HEK293 (cell line): ENCODE data around the gene UFC1.

Source experiments
- MEIS1 ChIP-seq: sonication (generic); formaldehyde crosslinking; IDR thresholded peaks from 2 replicates; pipeline ENCODE4 v1.8.1; 2022; ENCODE audit warnings: missing genetic modification reagents, mild to moderate bottlenecking, borderline replicate concordance
- SCRT1 ChIP-seq: fragments of 450-650 bp; formaldehyde crosslinking; IDR thresholded peaks from 2 replicates; pipeline ENCODE4 v1.5.1; 2016; ENCODE audit warnings: missing biosample characterization, missing genetic modification characterization, borderline replicate concordance
- ZNF24 ChIP-seq: fragments of 450-650 bp; formaldehyde crosslinking; IDR thresholded peaks from 2 replicates; pipeline ENCODE4 v1.5.1; 2016; ENCODE audit warnings: missing biosample characterization, missing genetic modification characterization
- TF ChIP-seq, protein P1 (sequence below): fragments of 450-650 bp; formaldehyde crosslinking; IDR thresholded peaks from 2 replicates; pipeline ENCODE4 v1.5.1; 2016; ENCODE audit warnings: missing biosample characterization, missing genetic modification characterization

DNA sequence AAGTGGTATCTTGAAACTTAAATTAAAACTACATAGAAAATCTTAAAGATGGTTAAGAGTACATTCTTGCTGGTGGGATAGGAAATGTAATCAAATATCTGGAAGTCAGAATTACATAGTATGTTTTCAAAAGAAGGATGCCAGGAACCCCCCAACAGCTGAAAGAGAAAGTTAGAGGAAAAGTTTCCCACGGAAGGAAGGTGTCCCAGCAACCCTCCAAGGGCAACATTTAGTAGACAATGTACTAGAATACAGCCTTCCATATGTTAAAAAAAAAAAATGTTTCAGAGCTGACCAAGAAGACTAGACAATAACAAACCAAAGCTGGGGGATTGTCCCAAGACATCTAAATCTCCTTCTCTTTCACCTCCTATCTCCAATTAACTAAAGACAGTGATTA, 23.5 kb upstream of the UFC1 start:
- TF ChIP-seq MEIS1 (CRISPR knock-in tag) = no peak
- TF ChIP-seq, protein P1, sequence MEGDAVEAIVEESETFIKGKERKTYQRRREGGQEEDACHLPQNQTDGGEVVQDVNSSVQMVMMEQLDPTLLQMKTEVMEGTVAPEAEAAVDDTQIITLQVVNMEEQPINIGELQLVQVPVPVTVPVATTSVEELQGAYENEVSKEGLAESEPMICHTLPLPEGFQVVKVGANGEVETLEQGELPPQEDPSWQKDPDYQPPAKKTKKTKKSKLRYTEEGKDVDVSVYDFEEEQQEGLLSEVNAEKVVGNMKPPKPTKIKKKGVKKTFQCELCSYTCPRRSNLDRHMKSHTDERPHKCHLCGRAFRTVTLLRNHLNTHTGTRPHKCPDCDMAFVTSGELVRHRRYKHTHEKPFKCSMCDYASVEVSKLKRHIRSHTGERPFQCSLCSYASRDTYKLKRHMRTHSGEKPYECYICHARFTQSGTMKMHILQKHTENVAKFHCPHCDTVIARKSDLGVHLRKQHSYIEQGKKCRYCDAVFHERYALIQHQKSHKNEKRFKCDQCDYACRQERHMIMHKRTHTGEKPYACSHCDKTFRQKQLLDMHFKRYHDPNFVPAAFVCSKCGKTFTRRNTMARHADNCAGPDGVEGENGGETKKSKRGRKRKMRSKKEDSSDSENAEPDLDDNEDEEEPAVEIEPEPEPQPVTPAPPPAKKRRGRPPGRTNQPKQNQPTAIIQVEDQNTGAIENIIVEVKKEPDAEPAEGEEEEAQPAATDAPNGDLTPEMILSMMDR (tag by site-specific recombination) = no peak
- no peak for TF ChIP-seq ZNF24 (tag by site-specific recombination)
- no peak for TF ChIP-seq SCRT1 (tag by site-specific recombination)
